HEK293T (cell line): Measurements from ENCODE around the gene ERAP2.

ENCODE experiments used
- ARNT ChIP-seq: fragments of 450-650 bp; IDR thresholded peaks from 2 replicates; pipeline ENCODE4 v1.6.1; 2017; ENCODE audit warnings: mild to moderate bottlenecking
- BHLHE40 ChIP-seq: fragments of 450-650 bp; IDR thresholded peaks from 2 replicates; pipeline ENCODE4 v1.6.1; 2016; ENCODE audit warnings: mild to moderate bottlenecking, moderate library complexity, borderline replicate concordance
- CTBP1 ChIP-seq: fragments of 450-650 bp; IDR thresholded peaks from 2 replicates; pipeline ENCODE4 v1.6.1; 2016; ENCODE audit warnings: borderline replicate concordance
- ELF4 ChIP-seq: fragments of 450-650 bp; IDR thresholded peaks from 2 replicates; pipeline ENCODE4 v1.6.1; 2017; ENCODE audit warnings: antibody characterized with exemption
- FOXA1 ChIP-seq: fragments of 450-650 bp; IDR thresholded peaks from 2 replicates; pipeline ENCODE4 v1.6.1; 2016; ENCODE audit warnings: mild to moderate bottlenecking
- FOXM1 ChIP-seq: fragments of 450-650 bp; IDR thresholded peaks from 2 replicates; pipeline ENCODE4 v1.6.1; 2017; ENCODE audit warnings: mild to moderate bottlenecking, borderline replicate concordance
- HDGF ChIP-seq: fragments of 450-650 bp; IDR thresholded peaks from 2 replicates; pipeline ENCODE4 v1.6.1; 2017; ENCODE audit warnings: antibody characterized with exemption, borderline replicate concordance
- NFRKB ChIP-seq: fragments of 450-650 bp; IDR thresholded peaks from 2 replicates; pipeline ENCODE4 v1.6.1; 2016; ENCODE audit warnings: mild to moderate bottlenecking, moderate library complexity
- SP1 ChIP-seq: fragments of 450-650 bp; IDR thresholded peaks from 2 replicates; pipeline ENCODE4 v1.6.1; 2017
- SUZ12 ChIP-seq: fragments of 450-650 bp; IDR thresholded peaks from 2 replicates; pipeline ENCODE4 v1.6.1; 2016; ENCODE audit warnings: mild to moderate bottlenecking
- TARDBP ChIP-seq: fragments of 450-650 bp; IDR thresholded peaks from 2 replicates; pipeline ENCODE4 v1.6.1; 2016
- ZNF384 ChIP-seq: fragments of 450-650 bp; IDR thresholded peaks from 2 replicates; pipeline ENCODE4 v1.6.1; 2016

- TF ChIP-seq ELF4 (no peak), FOXA1 (no peak), ZNF384 (no peak), SUZ12 (no peak), FOXM1 (no peak), SP1 (no peak), TARDBP (no peak), ARNT (no peak), NFRKB (no peak), BHLHE40 (no peak), CTBP1 (no peak), HDGF (no peak)
Measured at GRCh38 chr5:96968074-96968473, 91.8 kb downstream of the ERAP2 start.
